HepG2 (cell line): ENCODE measurements around the gene IMPDH1. TPM values are rescaled to one million over a fixed set of nuclear protein-coding genes. Genes with fewer than 3 reads are reported as not detected.

Source experiments
- BHLHE40 ChIP-seq: IDR thresholded peaks from 2 replicates; pipeline ENCODE4 v1.6.1; 2011; ENCODE audit warnings: low read length, improper control_type of control experiment
- CBX5 ChIP-seq: sonication (generic); formaldehyde crosslinking; IDR thresholded peaks from 2 replicates; pipeline ENCODE4 v1.4.0; 2020; ENCODE audit warnings: missing genetic modification reagents, borderline replicate concordance
- GLMP ChIP-seq: sonication (generic); formaldehyde crosslinking; IDR thresholded peaks from 2 replicates; pipeline ENCODE4 v1.9.0; 2021; ENCODE audit warnings: missing genetic modification reagents, mild to moderate bottlenecking, borderline replicate concordance
- HMGXB3 ChIP-seq: sonication (generic); formaldehyde crosslinking; IDR thresholded peaks from 2 replicates; pipeline ENCODE4 v1.4.0; 2020; ENCODE audit warnings: missing genetic modification reagents, borderline replicate concordance
- HNF1A ChIP-seq, 2 experiments: sonication (generic) in 1 of 2; formaldehyde crosslinking in 1 of 2; IDR thresholded peaks; 2 replicates each; pipeline versions ENCODE4 v1.4.0 to v1.6.1; 2016 to 2020; ENCODE audit warnings: borderline replicate concordance in 1 of 2, low read depth in 1 of 2, mild to moderate bottlenecking in 1 of 2, missing genetic modification reagents in 1 of 2
- MEIS1 ChIP-seq: sonication (generic); formaldehyde crosslinking; IDR thresholded peaks from 2 replicates; pipeline ENCODE4 v1.9.0; 2021; ENCODE audit warnings: mild to moderate bottlenecking, missing genetic modification reagents, moderate library complexity, borderline replicate concordance
- NCOA1 ChIP-seq: sonication (generic); formaldehyde crosslinking; IDR thresholded peaks from 2 replicates; pipeline ENCODE4 v1.9.0; 2021; ENCODE audit warnings: missing genetic modification reagents
- PPARG ChIP-seq: conservative IDR thresholded peaks from 2 replicates; pipeline ENCODE4 v1.6.1; 2016; ENCODE audit warnings: missing biosample characterization, missing genetic modification reagents
- SMAD9 ChIP-seq: sonication (generic); formaldehyde crosslinking; IDR thresholded peaks from 2 replicates; pipeline ENCODE4 v1.5.1; 2020; ENCODE audit warnings: mild to moderate bottlenecking, missing genetic modification reagents
- SRSF1 ChIP-seq: fragments of 200-400 bp; formaldehyde crosslinking; optimal IDR thresholded peaks from 2 replicates; pipeline ENCODE3; 2017; ENCODE audit warnings: mild to moderate bottlenecking, low read depth, low read length, moderate library complexity
- ZBTB20 ChIP-seq: sonication (generic); formaldehyde crosslinking; IDR thresholded peaks from 2 replicates; pipeline ENCODE4 v1.8.1; 2023; ENCODE audit warnings: missing genetic modification reagents, low read depth, mild to moderate bottlenecking, borderline replicate concordance
- ZFP36L1 ChIP-seq: sonication (generic); formaldehyde crosslinking; IDR thresholded peaks from 2 replicates; pipeline ENCODE4 v1.8.0; 2022; ENCODE audit warnings: mild to moderate bottlenecking, missing genetic modification reagents, moderate library complexity
- ZNF354B ChIP-seq: sonication (generic); formaldehyde crosslinking; IDR thresholded peaks from 2 replicates; pipeline ENCODE4 v1.8.0; 2022; ENCODE audit warnings: mild to moderate bottlenecking, missing genetic modification reagents
- ZNF552 ChIP-seq: sonication (generic); formaldehyde crosslinking; IDR thresholded peaks from 2 replicates; pipeline ENCODE4 v1.9.0; 2022; ENCODE audit warnings: missing genetic modification reagents, mild to moderate bottlenecking, borderline replicate concordance
- ZNF556 ChIP-seq: sonication (generic); formaldehyde crosslinking; IDR thresholded peaks from 2 replicates; pipeline ENCODE4 v1.4.0; 2020; ENCODE audit warnings: mild to moderate bottlenecking, missing genetic modification reagents, borderline replicate concordance
- ZNF660 ChIP-seq: sonication (generic); formaldehyde crosslinking; IDR thresholded peaks from 2 replicates; pipeline ENCODE4 v1.5.1; 2020; ENCODE audit warnings: mild to moderate bottlenecking, low read depth, missing genetic modification reagents, borderline replicate concordance
- ZNF720 ChIP-seq: sonication (generic); formaldehyde crosslinking; IDR thresholded peaks from 2 replicates; pipeline ENCODE4 v1.4.0; 2020; ENCODE audit warnings: missing genetic modification reagents
- polyA plus RNA-seq, 8 experiments: library from polyadenylated mRNA; depleted of rRNA in 3 of 8; stranded (reverse) in 7 of 8; unstranded in 1 of 8; fragments of >200 nt; fragmentation: Illumina TruSeq in 4 of 8; extraction: Trizol in 4 of 8; gene quantifications; 2 replicates each; pipeline versions ENCODE4 v1.2.1 to v1.2.3, GENCODE V29; 2011 to 2016; ENCODE audit warnings: low read depth in 4 of 8, missing spikeins in 1 of 8, mixed read lengths in 1 of 8; ENCODE audit not compliant: insufficient read depth in 1 of 8
- total RNA-seq, 5 experiments: library from RNA; depleted of rRNA; stranded (reverse); fragments of >200 nt; fragmentation: Illumina TruSeq; extraction: Trizol; gene quantifications; 2 replicates each; pipeline ENCODE4 v1.2.3, GENCODE V29; 2016; ENCODE audit warnings: low read depth in 1 of 5

Gene IMPDH1
- total and polyA plus RNA-seq, 2 of the 13 experiments (the other 11 are each of a cell fraction or from before 2014, with no cell fraction given): 22.8 to 34.0 TPM

GRCh38 chr7:128343554-128344430, 66.0 kb downstream of the IMPDH1 start, which contains the start of gene RBM28 (continued):
- 0 out of 2 replicates have a peak, but pooled peaks have one; percentile 36 for TF ChIP-seq HNF1A (IDR thresholded peaks at IDR 0.05; ENCODE audit: low read depth)
- TF ChIP-seq HNF1A (CRISPR knock-in tag; IDR thresholded peaks at IDR 0.05; ENCODE audit: borderline replicate concordance): peak; percentile 89
- TF ChIP-seq BHLHE40: peak; percentile 81
- peak; percentile 91 for TF ChIP-seq MEIS1 (CRISPR knock-in tag)
- no peak for TF ChIP-seq GLMP (CRISPR knock-in tag)
- peak; percentile 99; the same call in 1 of the 2 replicates for TF ChIP-seq CBX5 (CRISPR knock-in tag)
- 0 out of 2 replicates have a peak, but pooled peaks have one; percentile 70 for TF ChIP-seq ZNF720
- peak; percentile 63; the same call in 1 of the 2 replicates for TF ChIP-seq ZNF556
- TF ChIP-seq SRSF1: peak; percentile 83
- no peak for TF ChIP-seq ZNF660 (CRISPR knock-in tag)
- peak; percentile 93 for TF ChIP-seq ZNF552 (CRISPR knock-in tag)
- TF ChIP-seq ZNF354B: peak; percentile 99
- peak; percentile 61; the same call in 1 of the 2 replicates for TF ChIP-seq NCOA1 (CRISPR knock-in tag)
- TF ChIP-seq SMAD9 (CRISPR knock-in tag): peak; percentile 99
- TF ChIP-seq PPARG (CRISPR knock-in tag): peak; percentile 84
- peak; percentile 95 for TF ChIP-seq HMGXB3 (CRISPR knock-in tag)
- TF ChIP-seq ZFP36L1 (CRISPR knock-in tag): peak; percentile 100
- TF ChIP-seq ZBTB20: peak; percentile 89; the same call in 1 of the 2 replicates
